HG03097 (cell line): ENCODE results near the gene ZNF705A.
"Not testable (repeated sequence)": the region's sequence is repeated elsewhere in the genome, so short reads cannot be mapped to it uniquely, and the experiment has no call there.

Experiments
- ATAC-seq: cut with Tn5 transposase; IDR thresholded peaks from one replicate; pipeline ENCODE4 v1.9.1; 2021; ENCODE audit not compliant: unreplicated experiment, low FRiP score

The ZNF705A gene

GRCh38 chr12:8183346-8183745 is 26.5 kb downstream of the ZNF705A start:
- ATAC-seq, result not testable (repeated sequence)

- not testable (repeated sequence) for ATAC-seq
Measured at GRCh38 chr12:8184206-8184605, 27.4 kb downstream of the ZNF705A start.

DNA sequence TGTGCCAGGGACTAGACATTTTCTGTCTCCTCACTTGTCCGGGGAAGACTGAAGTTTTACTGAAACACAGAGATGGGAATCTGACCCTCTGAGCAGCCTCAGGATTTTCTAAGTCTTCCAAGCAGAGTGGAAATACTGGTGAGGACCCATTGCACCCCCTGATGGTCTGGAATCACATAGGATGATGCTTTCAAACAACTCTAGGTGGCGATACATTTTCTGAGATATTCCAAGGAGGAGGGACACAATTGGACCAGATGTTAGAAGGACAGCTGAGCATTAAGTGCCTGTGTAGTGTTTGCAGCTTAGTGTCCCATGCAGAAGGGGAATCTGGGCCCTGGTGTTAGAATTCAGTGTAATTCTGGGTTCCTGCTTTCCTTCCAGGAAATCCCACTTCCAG is 31.3 kb downstream of the ZNF705A start:
- not testable (repeated sequence) for ATAC-seq

DNA sequence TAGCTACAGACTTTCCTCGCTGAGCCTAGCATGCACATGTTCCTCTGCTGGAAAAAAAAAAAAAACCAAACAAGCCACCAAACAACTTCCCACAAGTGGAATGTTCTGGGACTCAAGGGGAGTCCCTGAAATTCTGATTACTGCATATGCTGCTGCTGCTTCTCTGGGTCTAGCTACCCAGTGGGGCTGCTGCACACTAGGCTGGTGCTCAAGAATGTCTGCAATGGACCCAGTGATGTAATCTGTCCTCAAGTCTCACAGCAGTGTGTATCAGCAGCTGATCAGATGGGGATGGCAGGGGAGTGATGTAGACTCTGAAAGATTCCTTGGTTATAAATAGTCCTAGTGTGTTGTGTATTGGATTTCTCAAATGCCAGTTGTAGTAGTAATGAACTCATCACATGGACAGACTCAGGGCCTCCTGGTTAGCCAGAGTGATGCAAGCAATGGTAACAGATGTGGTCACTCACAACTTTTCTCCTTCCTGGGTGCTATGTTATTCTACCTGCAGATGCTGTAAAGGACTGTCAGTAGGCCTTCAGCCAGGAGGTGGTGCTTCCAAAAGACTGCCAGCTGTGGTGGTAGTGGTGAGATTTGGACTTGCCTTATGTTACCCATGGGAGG is 41.0 kb downstream of the ZNF705A start:
- not testable (repeated sequence) for ATAC-seq

DNA sequence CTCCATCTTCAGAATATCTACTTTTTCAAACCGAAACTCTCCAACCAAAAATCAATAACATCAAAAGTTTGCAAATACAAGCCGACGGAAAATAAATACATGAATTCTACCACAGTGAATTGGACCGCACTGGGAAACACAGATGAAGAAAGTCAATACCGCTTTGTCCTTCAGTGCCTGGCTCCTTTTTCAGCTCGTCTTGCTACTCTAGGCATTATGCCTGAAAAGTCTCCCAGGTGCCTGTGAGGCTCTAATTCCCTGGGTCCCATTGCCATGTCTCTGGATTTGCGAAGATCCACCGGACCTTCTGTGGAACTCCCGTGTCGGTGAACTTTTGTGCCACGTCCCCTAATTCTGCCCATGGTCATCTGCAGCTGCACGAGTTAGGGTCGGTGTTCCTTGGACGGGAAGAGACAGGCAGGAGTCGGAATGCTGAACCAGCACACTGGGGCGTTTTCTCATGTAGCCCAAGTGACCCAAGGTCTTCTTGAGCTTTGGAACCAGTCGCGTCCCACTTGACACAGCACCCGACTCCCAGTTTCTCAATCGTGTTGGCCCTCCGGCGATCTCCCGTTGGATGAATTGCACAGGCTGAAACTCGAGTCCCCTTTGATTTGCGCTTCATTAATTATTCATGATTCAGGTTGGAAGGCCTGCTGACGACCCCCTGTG is 62.0 kb downstream of the ZNF705A start:
- not testable (repeated sequence) for ATAC-seq

DNA sequence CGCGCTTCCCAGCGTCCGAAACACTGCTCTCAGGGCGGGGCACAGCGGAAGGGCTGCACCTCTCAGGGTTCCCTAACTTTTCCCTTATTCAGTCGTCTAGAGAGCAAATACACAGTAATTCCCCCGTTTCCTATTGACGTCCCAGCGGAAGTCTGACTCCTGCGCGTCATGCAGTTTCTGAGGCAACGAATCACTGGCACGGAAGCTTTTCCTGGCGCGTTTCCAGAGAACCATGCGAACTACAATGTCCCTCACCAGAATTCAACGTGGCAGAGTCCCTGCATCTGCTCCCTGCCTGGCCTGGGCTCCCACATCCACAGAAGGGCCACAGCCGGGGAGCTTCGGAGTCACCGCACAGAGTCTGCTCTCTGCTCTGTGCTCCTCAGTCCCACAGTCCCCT is 64.6 kb downstream of the ZNF705A start:
- ATAC-seq, result not testable (repeated sequence)

DNA sequence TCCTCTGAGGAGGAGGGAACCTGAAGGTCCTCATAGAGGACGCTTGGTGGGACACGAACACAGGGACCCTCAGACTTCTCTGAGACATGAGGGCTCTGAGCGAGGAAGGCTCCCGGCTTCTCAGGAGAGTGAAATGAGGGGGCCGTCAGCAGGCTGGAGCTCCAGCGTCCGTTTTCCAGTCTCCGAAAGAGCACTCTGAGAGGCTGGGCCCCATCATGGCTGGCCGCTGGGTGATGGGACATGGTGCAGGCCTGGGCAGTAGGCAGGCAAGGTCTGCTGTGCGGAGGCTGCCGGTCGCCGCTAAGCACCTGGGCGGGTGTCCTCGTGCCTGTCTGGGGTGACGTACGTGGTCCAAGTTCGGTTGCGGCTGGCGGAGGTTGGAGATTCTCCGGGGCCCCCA is 65.0 kb downstream of the ZNF705A start:
- not testable (repeated sequence) for ATAC-seq

DNA sequence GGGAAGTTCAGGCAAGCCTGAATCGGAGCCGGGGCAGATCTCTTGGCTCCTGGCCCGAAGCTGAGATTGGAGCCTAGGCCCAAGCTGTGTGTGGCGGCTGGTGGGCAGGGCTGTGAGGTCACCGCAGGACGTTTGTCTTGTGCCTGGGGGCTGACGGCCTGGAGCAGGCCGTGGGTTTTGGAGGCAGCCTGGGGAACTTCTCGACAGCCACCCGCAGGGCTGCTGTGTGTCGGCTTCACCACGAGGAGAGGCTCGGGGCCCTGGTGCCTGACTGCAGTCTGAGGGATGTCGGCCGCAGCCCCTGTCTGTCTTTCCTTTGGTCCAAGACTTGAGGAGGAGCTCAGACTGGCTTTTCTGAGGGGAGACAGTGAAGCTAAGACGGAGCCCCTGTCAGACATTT is 65.5 kb downstream of the ZNF705A start:
- not testable (repeated sequence) for ATAC-seq

- not testable (repeated sequence) for ATAC-seq
Measured at GRCh38 chr12:8223646-8224045, 66.8 kb downstream of the ZNF705A start.

GRCh38 chr12:8224782-8225181 is 68.0 kb downstream of the ZNF705A start:
- not testable (repeated sequence) for ATAC-seq

GRCh38 chr12:8226355-8226754 is 69.5 kb downstream of the ZNF705A start:
- no peak for ATAC-seq

DNA sequence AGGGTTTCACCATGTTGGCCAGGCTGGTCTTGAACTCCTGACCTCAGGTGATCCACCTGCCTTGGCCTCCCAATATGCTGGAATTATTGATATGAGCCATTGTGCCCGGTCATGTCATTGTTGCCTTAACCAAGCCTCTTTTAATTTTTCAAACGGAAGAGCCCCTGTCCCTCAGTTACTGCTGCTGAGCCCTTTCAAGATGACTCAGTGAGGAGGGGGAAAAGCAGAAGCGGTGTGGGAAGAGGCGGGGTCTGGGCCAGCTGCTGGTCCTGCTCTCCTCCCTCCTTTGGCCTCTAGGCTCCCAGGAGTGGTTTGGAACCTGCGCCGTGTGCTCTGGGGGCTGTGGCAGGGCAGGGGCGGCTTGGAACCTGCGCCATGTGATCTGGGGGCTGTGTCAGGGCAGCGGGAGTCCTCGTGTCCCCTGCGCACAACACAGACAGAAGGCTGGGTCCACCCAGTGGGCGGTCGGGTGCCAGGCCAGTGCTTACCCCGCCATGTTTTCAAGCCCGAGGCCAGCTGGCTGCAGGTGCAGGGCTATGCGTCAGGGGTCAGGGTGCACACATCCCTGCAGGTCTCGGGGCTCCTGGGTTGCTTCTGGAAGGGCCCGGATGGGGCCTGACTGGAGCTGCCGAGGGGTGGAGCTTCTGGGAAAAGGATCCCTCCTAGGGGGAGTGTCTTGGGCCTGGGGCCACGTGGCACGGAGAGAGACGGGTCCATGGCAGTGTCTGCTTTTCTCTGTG is 70.3 kb downstream of the ZNF705A start, which contains the start of gene FAM90A1:
Gene FAM90A1 (minus strand): TSS at position 627 of the 740 bp plus-strand sequence. CDS start 2,786 bp downstream, outside the sequence.
- ATAC-seq, result not testable (repeated sequence)

DNA sequence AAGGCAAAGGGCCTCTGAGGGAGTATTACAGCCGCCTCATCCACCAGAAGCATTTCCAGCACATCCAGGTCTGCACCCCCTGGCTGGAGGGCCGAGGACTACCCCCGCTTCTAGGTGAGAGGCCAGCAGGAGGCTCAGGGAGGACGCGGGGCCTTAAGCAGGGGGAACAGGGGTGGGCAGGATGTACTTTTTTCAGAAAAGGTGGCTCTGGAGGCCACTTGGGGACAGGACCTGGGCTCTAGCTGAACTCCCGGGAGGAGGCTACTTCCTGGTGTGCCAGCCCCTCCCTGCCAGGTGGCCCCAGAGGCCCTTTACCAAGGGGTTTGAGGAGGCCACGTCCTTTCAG is 70.9 kb downstream of the ZNF705A start:
- not testable (repeated sequence) for ATAC-seq

DNA sequence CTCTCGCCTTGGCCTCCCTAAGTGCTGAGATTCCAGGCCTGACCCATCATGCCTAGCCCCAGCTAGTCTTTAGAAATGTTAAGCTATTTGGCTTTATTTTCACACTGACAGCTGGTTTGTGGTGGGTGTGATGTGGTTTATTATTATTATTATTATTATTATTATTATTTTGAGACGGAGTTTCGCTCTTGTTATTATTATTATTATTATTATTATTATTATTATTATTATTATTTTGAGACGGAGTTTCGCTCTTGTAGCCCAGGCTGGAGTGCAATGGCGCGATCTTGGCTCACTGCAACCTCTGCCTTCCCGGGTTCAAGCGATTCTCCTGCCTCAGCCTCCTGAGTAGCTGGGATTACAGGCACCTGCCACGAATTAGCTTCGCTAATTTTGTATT is 71.8 kb downstream of the ZNF705A start:
- ATAC-seq, result not testable (repeated sequence)

DNA sequence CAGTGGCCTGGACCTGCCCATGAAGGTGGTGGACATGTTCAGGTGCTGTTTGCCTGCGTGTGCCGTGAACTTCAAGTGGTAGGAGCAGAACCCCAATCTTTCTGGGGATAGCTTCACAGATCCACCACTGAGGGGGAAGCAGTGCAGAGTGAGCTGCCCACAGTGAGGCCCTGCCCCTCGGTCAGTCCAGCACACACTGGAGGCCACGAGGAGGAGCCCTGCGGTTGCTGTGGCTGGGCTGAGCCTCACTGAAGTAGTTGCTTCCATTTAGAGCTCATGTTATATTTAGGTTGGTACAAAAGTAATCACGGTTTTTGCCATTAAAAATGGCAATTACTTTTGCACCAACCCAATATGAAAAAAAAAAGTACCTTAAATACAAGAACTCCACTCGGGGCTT is 72.7 kb downstream of the ZNF705A start:
- ATAC-seq, result not testable (repeated sequence)
